Measurements from ENCODE around the gene SLC25A45.

GRCh38 chr11:65416841-65417701 lies 34.6 kb upstream of the SLC25A45 start:
- no peak for TF ChIP-seq CTCF (IDR thresholded peaks at IDR 0.05; ENCODE audit: low read length)
- TF ChIP-seq EZH2 (optimal IDR thresholded peaks at IDR 0.05; ENCODE audit: low read depth, low read length): no peak
- TF ChIP-seq EZH2phosphoT487 (IDR thresholded peaks at IDR 0.05; ENCODE audit: low read length): no peak

All from MM.1S (cell line).